Ureter (tissue), 1 donor: ENCODE data around the gene HIGD1B. TPM values are rescaled to one million over a fixed set of nuclear protein-coding genes. Genes with fewer than 3 reads are reported as not detected.
A peak's percentile ranks its signal among the peaks of the same experiment; 100 is the strongest.

ENCODE experiments used
- DNase-seq: peaks from one replicate; pipeline ENCODE4 v3.0.0-alpha.2; 2020; ENCODE audit warnings: low spot score
- total RNA-seq: library from RNA; stranded (reverse); gene quantifications from one replicate; pipeline ENCODE4 v1.2.4, GENCODE V29; 2023
- donor health status: DM: yes; HTN: yes; CAD: no.

Gene HIGD1B
- total RNA-seq, 1 donor from 2014 or later: 3.2 TPM

GRCh38 chr17:44837196-44837595, 10.5 kb upstream of the HIGD1B start:
- no peak for DNase-seq

- no peak for DNase-seq
These were observed 7.4 kb upstream of the HIGD1B start for GRCh38 chr17:44840274-44840673.

- no peak for DNase-seq
These were observed 6.7 kb upstream of the HIGD1B start for GRCh38 chr17:44840936-44841335.

- DNase-seq: no peak
These were observed 4.9 kb upstream of the HIGD1B start for GRCh38 chr17:44842748-44843147.

GRCh38 chr17:44844390-44844830, 3.3 kb upstream of the HIGD1B start:
- DNase-seq: no peak

GRCh38 chr17:44846206-44846605, 1.5 kb upstream of the HIGD1B start:
- DNase-seq: no peak

GRCh38 chr17:44848257-44848795, 643 bp downstream of the HIGD1B start:
- DNase-seq: no peak

GRCh38 chr17:44848961-44849489, 1.3 kb downstream of the HIGD1B start:
- no peak for DNase-seq

GRCh38 chr17:44850025-44850424, 2.3 kb downstream of the HIGD1B start:
- no peak for DNase-seq

GRCh38 chr17:44850612-44851011, 2.9 kb downstream of the HIGD1B start:
- DNase-seq: no peak

GRCh38 chr17:44854192-44854591, 6.5 kb downstream of the HIGD1B start:
- no peak for DNase-seq

- no peak for DNase-seq
These were observed 12.0 kb downstream of the HIGD1B start for GRCh38 chr17:44859701-44860100.

GRCh38 chr17:44862278-44862914, 14.7 kb downstream of the HIGD1B start:
- DNase-seq: no peak

- DNase-seq: no peak
These were observed 15.6 kb downstream of the HIGD1B start for GRCh38 chr17:44863061-44863918.

- no peak for DNase-seq
These were observed 17.1 kb downstream of the HIGD1B start for GRCh38 chr17:44864831-44865230.

GRCh38 chr17:44865231-44865660, 17.6 kb downstream of the HIGD1B start:
- DNase-seq: peak; percentile 84

- DNase-seq: no peak
These were observed 18.2 kb downstream of the HIGD1B start for GRCh38 chr17:44865931-44866330.

GRCh38 chr17:44867841-44868240, 20.2 kb downstream of the HIGD1B start:
- DNase-seq: no peak

GRCh38 chr17:44871556-44871955, 23.9 kb downstream of the HIGD1B start:
- no peak for DNase-seq

- peak; percentile 56 for DNase-seq
These were observed 24.6 kb downstream of the HIGD1B start for GRCh38 chr17:44872131-44872768.

- no peak for DNase-seq
These were observed 28.1 kb downstream of the HIGD1B start for GRCh38 chr17:44875761-44876160.

GRCh38 chr17:44877121-44877520, 29.4 kb downstream of the HIGD1B start:
- DNase-seq: no peak
